ENCODE results near the gene AUTS2. TPM values are rescaled to one million over a fixed set of nuclear protein-coding genes. Genes with fewer than 3 reads are reported as not detected.
"Not testable (repeated sequence)": the region's sequence is repeated elsewhere in the genome, so short reads cannot be mapped to it uniquely, and the experiment has no call there.

AUTS2 gene
- total RNA-seq, 1 experiment from 2014 or later, result 0.11 TPM

- in situ Hi-C loops (cut with HindIII; ENCODE audit: low pct_unique_long_range_greater_than_20kb, low sequenced_read_pairs), result no loop called here
- no peak for DNase-seq (ENCODE audit: low read depth, low spot score)
Observed at GRCh38 chr7:70788276-70788675, 1190.0 kb downstream of the AUTS2 start.

- no peak for DNase-seq (ENCODE audit: low read depth, low spot score)
- in situ Hi-C loops (cut with HindIII; ENCODE audit: low pct_unique_long_range_greater_than_20kb, low sequenced_read_pairs), result no loop called here
Observed at GRCh38 chr7:70789481-70790214, 1191.4 kb downstream of the AUTS2 start.

DNA sequence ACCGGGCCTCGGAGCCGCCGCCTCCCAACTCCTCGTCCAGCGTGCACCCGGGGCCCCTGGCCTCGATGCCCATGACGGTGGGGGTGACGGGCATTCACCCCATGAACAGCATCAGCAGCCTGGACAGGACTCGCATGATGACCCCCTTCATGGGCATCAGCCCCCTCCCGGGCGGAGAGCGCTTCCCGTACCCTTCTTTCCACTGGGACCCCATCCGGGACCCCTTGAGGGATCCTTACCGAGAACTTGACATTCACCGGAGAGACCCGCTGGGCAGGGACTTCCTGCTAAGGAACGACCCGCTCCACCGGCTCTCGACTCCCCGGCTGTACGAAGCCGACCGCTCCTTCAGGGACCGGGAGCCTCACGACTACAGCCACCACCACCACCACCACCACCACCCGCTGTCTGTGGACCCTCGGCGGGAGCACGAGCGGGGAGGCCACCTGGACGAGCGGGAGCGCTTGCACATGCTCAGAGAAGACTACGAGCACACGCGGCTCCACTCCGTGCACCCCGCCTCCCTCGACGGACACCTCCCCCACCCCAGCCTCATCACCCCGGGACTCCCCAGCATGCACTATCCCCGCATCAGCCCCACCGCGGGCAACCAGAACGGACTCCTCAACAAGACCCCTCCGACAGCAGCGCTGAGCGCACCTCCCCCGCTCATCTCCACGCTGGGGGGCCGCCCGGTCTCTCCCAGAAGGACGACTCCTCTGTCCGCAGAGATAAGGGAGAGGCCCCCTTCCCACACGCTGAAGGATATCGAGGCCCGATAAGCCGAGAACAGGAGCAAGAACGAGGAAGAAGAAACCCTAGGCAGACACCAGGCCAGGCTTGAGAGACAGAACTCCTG, 1192.2 kb downstream of the AUTS2 start:
- DNase-seq (ENCODE audit: low read depth, low spot score), result no peak
- in situ Hi-C loops (cut with HindIII; ENCODE audit: low pct_unique_long_range_greater_than_20kb, low sequenced_read_pairs), result no loop called here

GRCh38 chr7:70791341-70791740, 1193.1 kb downstream of the AUTS2 start:
- DNase-seq (ENCODE audit: low read depth, low spot score), result no peak
- in situ Hi-C loops (cut with HindIII; ENCODE audit: low pct_unique_long_range_greater_than_20kb, low sequenced_read_pairs), result no loop called here

DNA sequence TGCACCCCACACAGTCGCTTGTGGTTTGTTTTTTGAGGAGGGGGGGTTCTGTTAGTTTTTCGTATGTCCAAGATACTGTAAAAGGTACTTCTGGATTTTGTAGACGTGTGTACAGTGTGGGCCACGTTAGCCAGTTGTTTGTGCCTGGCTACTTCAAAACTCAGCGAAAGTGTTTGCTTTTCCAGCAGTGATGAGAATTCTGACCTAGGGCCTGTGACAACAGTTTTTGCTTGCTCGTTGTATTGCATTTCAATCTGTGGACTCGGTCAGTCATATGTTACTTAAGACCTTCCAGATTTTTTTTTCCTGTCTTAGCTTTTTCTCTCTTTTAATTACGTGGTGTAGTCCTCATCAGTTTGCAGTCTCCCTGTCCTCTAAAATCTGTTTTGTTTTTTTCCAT, 1194.8 kb downstream of the AUTS2 start:
- in situ Hi-C loops (cut with HindIII; ENCODE audit: low pct_unique_long_range_greater_than_20kb, low sequenced_read_pairs), result no loop called here
- no peak for DNase-seq (ENCODE audit: low read depth, low spot score)

GRCh38 chr7:70793821-70794220, 1195.5 kb downstream of the AUTS2 start:
- no peak for DNase-seq (ENCODE audit: low read depth, low spot score)
- in situ Hi-C loops (cut with HindIII; ENCODE audit: low pct_unique_long_range_greater_than_20kb, low sequenced_read_pairs), result no loop called here

DNA sequence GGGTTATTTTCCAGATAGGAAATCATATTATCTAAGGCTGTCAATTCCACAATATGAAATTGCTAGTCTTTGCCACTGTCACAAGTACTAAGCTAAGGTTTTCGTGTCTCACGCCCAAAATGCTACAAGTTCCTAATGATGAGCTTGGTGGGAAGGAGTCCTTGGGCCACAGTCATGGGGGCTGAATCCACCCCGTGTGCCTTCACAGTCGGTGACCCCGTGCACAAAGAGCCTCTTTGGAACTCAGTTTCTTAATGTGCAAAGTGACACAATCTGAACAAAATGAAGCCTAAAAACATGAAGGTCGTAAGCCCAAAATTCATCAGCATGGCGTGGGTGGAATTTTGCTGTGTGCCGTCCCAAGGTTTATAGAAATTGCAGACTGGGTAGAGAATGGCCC, 1196.7 kb downstream of the AUTS2 start:
- in situ Hi-C loops (cut with HindIII; ENCODE audit: low pct_unique_long_range_greater_than_20kb, low sequenced_read_pairs), result no loop called here
- DNase-seq (ENCODE audit: low read depth, low spot score), result no peak

- in situ Hi-C loops (cut with HindIII; ENCODE audit: low pct_unique_long_range_greater_than_20kb, low sequenced_read_pairs), result no loop called here
- no peak for DNase-seq (ENCODE audit: low read depth, low spot score)
Observed at GRCh38 chr7:70795948-70796347, 1197.7 kb downstream of the AUTS2 start.

DNA sequence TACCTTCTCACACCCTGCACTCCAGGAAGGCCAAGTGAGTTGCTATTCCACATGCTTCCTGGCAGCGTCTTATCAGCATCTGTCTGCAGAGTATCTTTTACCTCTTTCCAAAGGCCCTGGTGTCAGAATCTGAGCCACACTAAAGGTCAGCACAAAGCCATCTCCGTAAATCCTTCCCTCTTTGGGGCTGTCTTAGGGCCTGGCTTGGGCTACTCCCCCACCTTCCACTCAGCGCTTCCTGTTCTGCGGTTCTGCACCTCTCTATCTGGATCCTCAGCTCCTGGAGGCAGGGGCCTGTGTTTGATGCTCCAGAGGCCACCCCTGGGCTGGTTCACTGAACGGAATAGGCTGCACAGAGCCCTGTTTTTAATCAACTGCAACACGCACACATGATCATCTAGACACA, 1198.8 kb downstream of the AUTS2 start:
- in situ Hi-C loops (cut with HindIII; ENCODE audit: low pct_unique_long_range_greater_than_20kb, low sequenced_read_pairs), result no loop called here
- no peak for DNase-seq (ENCODE audit: low read depth, low spot score)

DNA sequence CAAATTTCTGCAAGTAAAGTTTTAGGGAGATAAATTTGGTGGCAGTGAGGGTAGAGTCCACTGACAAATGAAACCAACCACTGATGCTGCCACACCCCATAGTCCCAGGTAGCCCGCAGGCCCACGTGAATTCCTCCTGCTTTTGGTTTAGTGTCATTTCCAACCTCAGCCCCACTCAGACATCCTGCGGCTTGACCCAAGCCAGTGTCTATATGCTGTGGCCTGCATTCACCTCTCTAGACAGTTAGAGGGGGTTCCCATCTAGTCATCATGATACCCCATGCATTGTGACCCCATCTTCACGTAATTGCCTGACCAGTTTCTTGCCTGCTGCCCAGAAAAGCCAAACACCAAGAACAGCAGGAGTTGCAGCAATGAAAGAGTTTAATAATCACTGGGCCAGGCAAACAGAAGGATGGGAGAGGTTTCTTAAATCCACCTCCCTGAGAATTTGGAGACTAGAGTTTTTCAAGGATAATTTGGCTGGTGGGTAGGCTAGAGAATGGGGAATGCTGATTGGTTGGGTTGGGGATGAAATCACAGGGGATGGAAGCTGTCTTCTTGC, 1201.6 kb downstream of the AUTS2 start:
- in situ Hi-C loops (cut with HindIII; ENCODE audit: low pct_unique_long_range_greater_than_20kb, low sequenced_read_pairs), result no loop called here
- DNase-seq (ENCODE audit: low read depth, low spot score), result no peak

DNA sequence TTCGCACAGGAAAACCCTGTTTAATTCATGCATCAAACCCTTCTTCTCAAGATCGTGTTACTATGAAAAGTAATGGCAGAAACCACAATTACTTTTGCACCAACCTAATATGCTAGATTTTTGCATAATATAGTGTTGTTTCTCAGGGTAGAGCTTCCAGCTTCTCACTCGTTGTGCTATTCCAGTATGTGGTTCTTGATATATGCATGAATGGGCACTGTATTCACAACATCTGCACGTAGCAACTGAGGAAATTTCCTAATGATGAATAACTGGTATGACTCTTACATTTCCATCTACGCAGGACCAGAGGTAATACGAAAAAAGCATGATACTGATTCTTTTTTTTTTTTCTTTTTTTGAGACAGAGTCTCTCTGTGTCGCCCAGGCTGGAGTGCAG, 1207.1 kb downstream of the AUTS2 start:
- no peak for DNase-seq (ENCODE audit: low read depth, low spot score)
- in situ Hi-C loops (cut with HindIII; ENCODE audit: low pct_unique_long_range_greater_than_20kb, low sequenced_read_pairs), result no loop called here

DNA sequence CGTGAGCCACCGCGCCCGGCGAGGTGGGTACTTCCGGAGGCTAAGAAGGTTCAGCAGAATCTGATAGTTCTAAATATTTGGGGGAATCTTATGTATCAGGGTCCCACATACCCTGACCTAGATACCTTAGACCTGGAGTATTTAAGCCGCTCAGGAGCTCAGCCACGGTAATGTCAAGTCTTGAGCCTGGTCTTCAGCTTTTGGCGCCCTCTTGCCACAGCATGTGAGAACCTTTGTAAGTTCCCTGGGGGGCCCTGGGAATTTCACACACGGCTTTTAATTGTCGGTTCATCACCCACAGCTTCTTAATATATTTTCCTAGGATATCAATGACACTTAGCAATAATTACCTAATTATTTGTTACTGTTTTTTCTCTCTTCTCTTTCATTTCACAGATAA, 1209.4 kb downstream of the AUTS2 start:
- in situ Hi-C loops (cut with HindIII; ENCODE audit: low pct_unique_long_range_greater_than_20kb, low sequenced_read_pairs), result no loop called here
- DNase-seq (ENCODE audit: low read depth, low spot score), result no peak

GRCh38 chr7:70808876-70809275, 1210.6 kb downstream of the AUTS2 start:
- no peak for DNase-seq (ENCODE audit: low read depth, low spot score)
- in situ Hi-C loops (cut with HindIII; ENCODE audit: low pct_unique_long_range_greater_than_20kb, low sequenced_read_pairs), result no loop called here

DNA sequence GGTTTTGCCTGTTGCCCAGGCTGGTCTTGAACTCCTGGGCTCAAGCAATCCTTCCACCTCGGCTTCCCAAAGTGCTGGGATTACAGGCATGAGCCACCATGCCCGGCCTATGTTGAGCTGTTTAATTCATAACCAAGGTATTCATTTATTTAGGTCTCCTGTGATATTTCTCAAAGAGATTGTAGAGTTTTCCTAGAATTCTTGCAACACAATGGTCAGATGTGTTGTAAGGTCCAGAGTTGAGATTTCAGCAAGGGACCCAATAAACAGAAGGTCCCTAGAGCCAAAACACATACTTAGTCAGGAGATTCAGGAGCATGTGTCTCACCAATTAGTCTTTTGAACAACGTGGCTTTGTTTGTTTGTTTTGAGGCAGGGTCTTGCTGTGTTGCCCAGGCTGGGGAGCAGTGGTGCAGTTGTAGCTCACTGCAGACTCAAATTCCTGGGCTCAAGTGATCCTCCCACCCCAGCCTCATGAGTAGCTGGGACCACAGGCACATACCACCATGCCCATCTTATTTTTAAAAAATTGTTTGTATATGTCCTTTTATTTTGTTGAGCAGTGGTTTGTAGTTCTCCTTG, 1212.4 kb downstream of the AUTS2 start:
- in situ Hi-C loops (cut with HindIII; ENCODE audit: low pct_unique_long_range_greater_than_20kb, low sequenced_read_pairs), result no loop called here
- no peak for DNase-seq (ENCODE audit: low read depth, low spot score)

DNA sequence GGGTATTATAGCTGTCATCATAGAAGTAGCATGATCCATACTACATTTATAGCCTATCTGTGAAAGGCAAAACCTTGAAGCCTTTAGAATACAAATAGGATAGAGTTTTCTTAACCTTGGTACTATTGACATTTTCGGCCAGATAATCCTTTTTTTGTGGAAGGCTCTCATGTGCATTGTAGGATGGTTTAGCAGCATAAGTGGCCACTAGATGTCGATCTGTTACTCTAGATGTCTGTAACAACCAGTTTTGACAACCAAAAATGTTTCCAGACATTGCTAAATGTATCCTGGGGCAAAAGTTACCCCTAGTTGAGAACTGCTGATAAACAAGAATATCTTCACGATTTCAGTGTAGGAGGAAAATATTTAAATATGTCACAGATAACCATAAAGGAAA, 1214.2 kb downstream of the AUTS2 start:
- in situ Hi-C loops (cut with HindIII; ENCODE audit: low pct_unique_long_range_greater_than_20kb, low sequenced_read_pairs), result no loop called here

GRCh38 chr7:70822490-70822889, 1224.2 kb downstream of the AUTS2 start:
- DNase-seq (ENCODE audit: low read depth, low spot score); in situ Hi-C loops (cut with HindIII; ENCODE audit: low pct_unique_long_range_greater_than_20kb, low sequenced_read_pairs): not testable (repeated sequence)

More for the DNA sequence above, 1214.2 kb downstream of the AUTS2 start:
- DNase-seq (ENCODE audit: low read depth, low spot score), result peak; percentile 36

GRCh38 chr7:70829221-70830059, 1231.2 kb downstream of the AUTS2 start:
- peak; percentile 69 for DNase-seq (ENCODE audit: low read depth, low spot score)
- in situ Hi-C loops (cut with HindIII; ENCODE audit: low pct_unique_long_range_greater_than_20kb, low sequenced_read_pairs), result no loop called here

DNA sequence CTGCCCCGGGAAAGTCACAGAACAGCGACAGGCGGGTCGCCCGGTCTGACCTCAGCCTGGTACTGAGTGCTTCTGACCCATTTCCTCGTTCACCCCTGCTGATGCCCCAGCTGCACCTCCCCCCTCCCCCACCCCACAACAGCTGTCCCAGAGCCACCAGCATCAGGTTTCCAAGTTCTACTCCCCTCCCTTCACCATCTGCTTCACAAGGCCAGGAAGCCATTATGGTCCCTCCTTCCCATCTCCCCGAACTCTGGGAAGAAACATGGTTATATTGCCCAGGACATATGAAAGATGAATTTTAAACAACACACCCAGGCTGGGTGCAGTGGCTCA, 1231.8 kb downstream of the AUTS2 start:
- in situ Hi-C loops (cut with HindIII; ENCODE audit: low pct_unique_long_range_greater_than_20kb, low sequenced_read_pairs), result no loop called here
- DNase-seq (ENCODE audit: low read depth, low spot score), result no peak
